Esophagus squamous epithelium (tissue), 4 donors: ENCODE results near the gene EXOC6.

ENCODE experiments used
- CTCF ChIP-seq, 6 experiments: fragments of 450-650 bp in 4 of 6; fragments of 200-600 bp in 2 of 6; sonication (generic) in 2 of 6; IDR thresholded peaks; one replicate each; pipeline ENCODE4 v1.5.1; 2016 to 2019; ENCODE audit warnings: antibody characterized with exemption in 6 of 6, mild to moderate bottlenecking in 4 of 6, moderate library complexity in 4 of 6
- POLR2A ChIP-seq, 4 donors: fragments of 450-650 bp; IDR thresholded peaks; one replicate each; pipeline ENCODE4 v1.6.1; 2017; ENCODE audit warnings: antibody characterized with exemption in 4 of 4, mild to moderate bottlenecking in 4 of 4, moderate library complexity in 3 of 4

GRCh38 chr10:93015722-93016121, 167.4 kb downstream of the EXOC6 start:
- TF ChIP-seq CTCF (IDR thresholded peaks at IDR 0.05) (no peak), POLR2A (IDR thresholded peaks at IDR 0.05) (no peak)
